HepG2 (cell line): ENCODE measurements around the gene IWS1. TPM values are rescaled to one million over a fixed set of nuclear protein-coding genes. Genes with fewer than 3 reads are reported as not detected.

Experiments used
- HCFC1 ChIP-seq: fragments of 150-350 bp; IDR thresholded peaks from 2 replicates; pipeline ENCODE4 v1.6.1; 2014; ENCODE audit warnings: low read depth, low read length
- HOXA5 ChIP-seq: sonication (generic); formaldehyde crosslinking; IDR thresholded peaks from 2 replicates; pipeline ENCODE4 v1.4.0; 2020; ENCODE audit warnings: missing genetic modification reagents
- HOXA9 ChIP-seq: sonication (generic); formaldehyde crosslinking; IDR thresholded peaks from 2 replicates; pipeline ENCODE4 v1.8.1; 2022; ENCODE audit warnings: missing genetic modification reagents, mild to moderate bottlenecking, moderate library complexity, borderline replicate concordance
- KAT8 ChIP-seq: IDR thresholded peaks from 2 replicates; pipeline ENCODE4 v1.6.1; 2016; ENCODE audit warnings: missing genetic modification reagents, missing compliant biosample characterization
- MAFK ChIP-seq, 2 experiments: IDR thresholded peaks in 1 of 2; conservative IDR thresholded peaks in 1 of 2; 2 replicates each; pipeline ENCODE4 v1.6.1; 2011; ENCODE audit warnings: improper control_type of control experiment in 2 of 2, low read length in 2 of 2
- MEIS1 ChIP-seq: sonication (generic); formaldehyde crosslinking; IDR thresholded peaks from 2 replicates; pipeline ENCODE4 v1.9.0; 2021; ENCODE audit warnings: mild to moderate bottlenecking, missing genetic modification reagents, moderate library complexity, borderline replicate concordance
- RBFOX2 ChIP-seq: fragments of 200-400 bp; formaldehyde crosslinking; IDR thresholded peaks from 2 replicates; pipeline ENCODE4 v1.6.1; 2017; ENCODE audit warnings: low read depth, mild to moderate bottlenecking, low read length
- RBM22 ChIP-seq: fragments of 200-400 bp; formaldehyde crosslinking; optimal IDR thresholded peaks from 2 replicates; pipeline ENCODE3; 2017; ENCODE audit warnings: mild to moderate bottlenecking, low read length, moderate library complexity
- TBL1XR1 ChIP-seq: fragments of 150-350 bp; IDR thresholded peaks from 2 replicates; pipeline ENCODE4 v1.6.1; 2014; ENCODE audit warnings: borderline replicate concordance, low read length; ENCODE audit not compliant: partially characterized antibody
- U2AF1 ChIP-seq: fragments of 200-400 bp; formaldehyde crosslinking; optimal IDR thresholded peaks from 2 replicates; pipeline ENCODE3; 2017; ENCODE audit warnings: mild to moderate bottlenecking, low read depth, low read length
- U2AF2 ChIP-seq: fragments of 200-400 bp; formaldehyde crosslinking; IDR thresholded peaks from 2 replicates; pipeline ENCODE4 v1.6.1; 2017; ENCODE audit warnings: low read depth, mild to moderate bottlenecking, low read length
- ZFP62 ChIP-seq: sonication (generic); formaldehyde crosslinking; IDR thresholded peaks from 2 replicates; pipeline ENCODE4 v1.4.0; 2020; ENCODE audit warnings: missing genetic modification reagents
- ZMAT3 ChIP-seq: sonication (generic); formaldehyde crosslinking; conservative IDR thresholded peaks from 2 replicates; pipeline ENCODE4 v1.7.0; 2021; ENCODE audit warnings: missing genetic modification reagents
- ZMYM2 ChIP-seq: sonication (generic); formaldehyde crosslinking; IDR thresholded peaks from 2 replicates; pipeline ENCODE4 v1.8.0; 2022; ENCODE audit warnings: mild to moderate bottlenecking, missing genetic modification reagents
- ZMYM4 ChIP-seq: sonication (generic); formaldehyde crosslinking; IDR thresholded peaks from 2 replicates; pipeline ENCODE4 v1.8.1; 2023; ENCODE audit warnings: mild to moderate bottlenecking, missing genetic modification reagents
- ZNF234 ChIP-seq: sonication (generic); formaldehyde crosslinking; conservative IDR thresholded peaks from 2 replicates; pipeline ENCODE4 v1.5.1; 2020; ENCODE audit warnings: mild to moderate bottlenecking, missing genetic modification reagents
- ZNF337 ChIP-seq: sonication (generic); formaldehyde crosslinking; IDR thresholded peaks from 2 replicates; pipeline ENCODE4 v1.5.1; 2020; ENCODE audit warnings: missing genetic modification reagents, low read depth, mild to moderate bottlenecking, borderline replicate concordance
- ZNF484 ChIP-seq: sonication (generic); formaldehyde crosslinking; IDR thresholded peaks from 2 replicates; pipeline ENCODE4 v1.5.1; 2020; ENCODE audit warnings: mild to moderate bottlenecking, low read depth, missing genetic modification reagents, borderline replicate concordance
- ZNF562 ChIP-seq: sonication (generic); formaldehyde crosslinking; IDR thresholded peaks from 2 replicates; pipeline ENCODE4 v1.8.0; 2022; ENCODE audit warnings: missing genetic modification reagents, borderline replicate concordance
- ZSCAN25 ChIP-seq: sonication (generic); formaldehyde crosslinking; IDR thresholded peaks from 2 replicates; pipeline ENCODE4 v1.8.0; 2022; ENCODE audit warnings: mild to moderate bottlenecking, missing genetic modification reagents
- polyA plus RNA-seq, 8 experiments: library from polyadenylated mRNA; depleted of rRNA in 3 of 8; stranded (reverse) in 7 of 8; unstranded in 1 of 8; fragments of >200 nt; fragmentation: Illumina TruSeq in 4 of 8; extraction: Trizol in 4 of 8; gene quantifications; 2 replicates each; pipeline versions ENCODE4 v1.2.1 to v1.2.3, GENCODE V29; 2011 to 2016; ENCODE audit warnings: low read depth in 4 of 8, missing spikeins in 1 of 8, mixed read lengths in 1 of 8; ENCODE audit not compliant: insufficient read depth in 1 of 8
- total RNA-seq, 5 experiments: library from RNA; depleted of rRNA; stranded (reverse); fragments of >200 nt; fragmentation: Illumina TruSeq; extraction: Trizol; gene quantifications; 2 replicates each; pipeline ENCODE4 v1.2.3, GENCODE V29; 2016; ENCODE audit warnings: low read depth in 1 of 5
- TF ChIP-seq, protein P1 (sequence below): sonication (generic); formaldehyde crosslinking; IDR thresholded peaks from 2 replicates; pipeline ENCODE4 v1.5.0; 2020; ENCODE audit warnings: mild to moderate bottlenecking, missing genetic modification reagents
- TF ChIP-seq, protein P2 (sequence below): sonication (generic); formaldehyde crosslinking; IDR thresholded peaks from 2 replicates; pipeline ENCODE4 v1.4.0; 2020; ENCODE audit warnings: missing genetic modification reagents
- TF ChIP-seq, protein P3 (sequence below): sonication (generic); formaldehyde crosslinking; IDR thresholded peaks from 2 replicates; pipeline ENCODE4 v1.4.0; 2020; ENCODE audit warnings: missing genetic modification reagents, mild to moderate bottlenecking, borderline replicate concordance
- TF ChIP-seq, protein P4 (sequence below): sonication (generic); formaldehyde crosslinking; IDR thresholded peaks from 2 replicates; pipeline ENCODE4 v1.8.0; 2022; ENCODE audit warnings: mild to moderate bottlenecking, missing genetic modification reagents, moderate library complexity

IWS1 gene
- total and polyA plus RNA-seq, 2 of the 13 experiments (the other 11 are each of a cell fraction or from before 2014, with no cell fraction given) = 28.9 to 62.3 TPM

DNA sequence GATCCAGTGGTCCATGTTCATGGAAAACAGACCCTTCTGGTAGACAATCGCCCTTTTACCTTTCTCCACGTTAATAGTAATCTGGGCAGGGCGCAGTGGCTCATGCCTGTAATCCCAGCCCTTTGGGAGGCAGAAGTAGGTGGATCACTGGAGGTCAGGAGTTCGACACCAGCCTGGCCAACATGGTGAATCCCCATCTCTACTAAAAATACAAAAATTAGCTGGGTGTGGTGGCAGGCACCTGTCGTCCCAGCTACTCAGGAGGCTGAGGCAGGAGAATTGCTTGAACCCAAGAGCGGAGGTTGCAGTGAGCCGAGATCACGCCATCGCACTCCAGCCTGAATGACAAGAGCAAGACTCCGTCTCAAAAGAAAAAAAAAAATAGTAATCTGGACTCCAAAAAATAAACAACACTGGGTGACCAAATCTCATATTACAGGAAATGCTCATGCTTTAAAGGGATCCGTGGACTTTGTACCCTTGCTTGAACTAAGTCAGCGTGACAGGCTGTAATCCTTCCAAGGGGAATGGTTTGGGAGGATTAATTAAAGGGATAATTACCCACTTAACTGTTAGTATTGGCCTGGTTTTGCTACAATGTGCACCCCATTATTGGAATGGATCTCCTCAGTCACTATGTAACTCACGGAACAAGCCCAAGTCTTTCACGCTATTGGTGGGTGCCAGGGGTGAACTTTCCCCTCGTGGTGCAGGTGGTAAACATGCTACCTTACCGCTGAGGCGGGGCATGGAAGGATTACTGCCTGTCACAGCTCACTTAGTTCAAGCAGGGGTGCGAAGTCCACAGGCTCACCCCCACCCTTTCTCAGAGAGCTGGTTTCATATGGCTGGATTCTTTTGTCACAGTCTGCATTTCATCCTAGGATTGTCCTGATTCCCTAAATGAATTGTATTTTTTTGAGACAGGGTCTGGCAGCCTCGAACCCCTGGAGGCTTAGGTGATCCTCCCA, 71.4 kb downstream of the IWS1 start (continued):
- TF ChIP-seq HOXA5 = peak; percentile 93
- TF ChIP-seq RBM22 = no peak
- peak; percentile 98 for TF ChIP-seq ZMYM4 (CRISPR knock-in tag)
- TF ChIP-seq RBFOX2 = peak; percentile 55; the same call in 1 of the 2 replicates
- TF ChIP-seq ZFP62 (CRISPR knock-in tag) = no peak
- TF ChIP-seq ZNF337 = peak; percentile 64; the same call in 1 of the 2 replicates
- TF ChIP-seq, protein P1, sequence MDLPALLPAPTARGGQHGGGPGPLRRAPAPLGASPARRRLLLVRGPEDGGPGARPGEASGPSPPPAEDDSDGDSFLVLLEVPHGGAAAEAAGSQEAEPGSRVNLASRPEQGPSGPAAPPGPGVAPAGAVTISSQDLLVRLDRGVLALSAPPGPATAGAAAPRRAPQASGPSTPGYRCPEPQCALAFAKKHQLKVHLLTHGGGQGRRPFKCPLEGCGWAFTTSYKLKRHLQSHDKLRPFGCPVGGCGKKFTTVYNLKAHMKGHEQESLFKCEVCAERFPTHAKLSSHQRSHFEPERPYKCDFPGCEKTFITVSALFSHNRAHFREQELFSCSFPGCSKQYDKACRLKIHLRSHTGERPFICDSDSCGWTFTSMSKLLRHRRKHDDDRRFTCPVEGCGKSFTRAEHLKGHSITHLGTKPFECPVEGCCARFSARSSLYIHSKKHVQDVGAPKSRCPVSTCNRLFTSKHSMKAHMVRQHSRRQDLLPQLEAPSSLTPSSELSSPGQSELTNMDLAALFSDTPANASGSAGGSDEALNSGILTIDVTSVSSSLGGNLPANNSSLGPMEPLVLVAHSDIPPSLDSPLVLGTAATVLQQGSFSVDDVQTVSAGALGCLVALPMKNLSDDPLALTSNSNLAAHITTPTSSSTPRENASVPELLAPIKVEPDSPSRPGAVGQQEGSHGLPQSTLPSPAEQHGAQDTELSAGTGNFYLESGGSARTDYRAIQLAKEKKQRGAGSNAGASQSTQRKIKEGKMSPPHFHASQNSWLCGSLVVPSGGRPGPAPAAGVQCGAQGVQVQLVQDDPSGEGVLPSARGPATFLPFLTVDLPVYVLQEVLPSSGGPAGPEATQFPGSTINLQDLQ = no peak
- no peak for TF ChIP-seq HOXA9
- no peak for TF ChIP-seq ZNF562 (CRISPR knock-in tag)
- TF ChIP-seq ZNF484 (CRISPR knock-in tag) = no peak
- peak in 1 of 2 experiments; percentile 50; a peak in 2 of 4 replicates for TF ChIP-seq MAFK (conservative IDR thresholded peaks at IDR 0.05 in 1 of 2, IDR thresholded peaks at IDR 0.05 in 1 of 2; ENCODE audit: low read length in 2 of 2)
- no peak for TF ChIP-seq HCFC1
- TF ChIP-seq MEIS1 (CRISPR knock-in tag) = peak; percentile 99
- TF ChIP-seq, protein P2, sequence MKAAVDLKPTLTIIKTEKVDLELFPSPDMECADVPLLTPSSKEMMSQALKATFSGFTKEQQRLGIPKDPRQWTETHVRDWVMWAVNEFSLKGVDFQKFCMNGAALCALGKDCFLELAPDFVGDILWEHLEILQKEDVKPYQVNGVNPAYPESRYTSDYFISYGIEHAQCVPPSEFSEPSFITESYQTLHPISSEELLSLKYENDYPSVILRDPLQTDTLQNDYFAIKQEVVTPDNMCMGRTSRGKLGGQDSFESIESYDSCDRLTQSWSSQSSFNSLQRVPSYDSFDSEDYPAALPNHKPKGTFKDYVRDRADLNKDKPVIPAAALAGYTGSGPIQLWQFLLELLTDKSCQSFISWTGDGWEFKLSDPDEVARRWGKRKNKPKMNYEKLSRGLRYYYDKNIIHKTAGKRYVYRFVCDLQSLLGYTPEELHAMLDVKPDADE (CRISPR knock-in tag) = no peak
- no peak for TF ChIP-seq U2AF1
- TF ChIP-seq, protein P3, sequence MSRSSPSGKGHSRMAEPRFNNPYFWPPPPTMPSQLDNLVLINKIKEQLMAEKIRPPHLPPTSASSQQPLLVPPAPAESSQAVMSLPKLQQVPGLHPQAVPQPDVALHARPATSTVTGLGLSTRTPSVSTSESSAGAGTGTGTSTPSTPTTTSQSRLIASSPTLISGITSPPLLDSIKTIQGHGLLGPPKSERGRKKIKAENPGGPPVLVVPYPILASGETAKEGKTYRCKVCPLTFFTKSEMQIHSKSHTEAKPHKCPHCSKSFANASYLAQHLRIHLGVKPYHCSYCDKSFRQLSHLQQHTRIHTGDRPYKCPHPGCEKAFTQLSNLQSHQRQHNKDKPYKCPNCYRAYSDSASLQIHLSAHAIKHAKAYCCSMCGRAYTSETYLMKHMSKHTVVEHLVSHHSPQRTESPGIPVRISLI (CRISPR knock-in tag) = peak; percentile 99
- no peak for TF ChIP-seq TBL1XR1
- TF ChIP-seq, protein P4, sequence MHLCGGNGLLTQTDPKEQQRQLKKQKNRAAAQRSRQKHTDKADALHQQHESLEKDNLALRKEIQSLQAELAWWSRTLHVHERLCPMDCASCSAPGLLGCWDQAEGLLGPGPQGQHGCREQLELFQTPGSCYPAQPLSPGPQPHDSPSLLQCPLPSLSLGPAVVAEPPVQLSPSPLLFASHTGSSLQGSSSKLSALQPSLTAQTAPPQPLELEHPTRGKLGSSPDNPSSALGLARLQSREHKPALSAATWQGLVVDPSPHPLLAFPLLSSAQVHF (CRISPR knock-in tag) = no peak
- peak; percentile 85 for TF ChIP-seq KAT8 (CRISPR knock-in tag)
- no peak for TF ChIP-seq ZNF234 (CRISPR knock-in tag)
- peak; percentile 99 for TF ChIP-seq ZMYM2 (CRISPR knock-in tag)
- TF ChIP-seq ZSCAN25 (CRISPR knock-in tag) = peak; percentile 62; the same call in 1 of the 2 replicates
- no peak for TF ChIP-seq U2AF2
- TF ChIP-seq ZMAT3 (CRISPR knock-in tag) = peak; percentile 86
